KOPT-K1 (cell line): ENCODE data around the gene SERPING1.
A peak's percentile ranks its signal among the peaks of the same experiment; 100 is the strongest.

Experiments used
- H3K27ac ChIP-seq: fragments of 200-600 bp; sonication (generic); 2 replicates; pipeline ENCODE4 v1.5.1; 2016; ENCODE audit warnings: antibody characterized with exemption, mild to moderate bottlenecking, low read depth, low read length; ENCODE audit not compliant: poor library complexity, severe bottlenecking
- H3K36me3 ChIP-seq: fragments of 200-600 bp; sonication (generic); 2 replicates; pipeline ENCODE4 v1.5.1; 2017; ENCODE audit warnings: antibody characterized with exemption, mild to moderate bottlenecking, low read length, moderate library complexity; ENCODE audit not compliant: insufficient read depth
- H3K9me3 ChIP-seq: fragments of 200-600 bp; sonication (generic); 2 replicates; pipeline ENCODE4 v1.5.1; 2017; ENCODE audit warnings: antibody characterized with exemption, low read length, mild to moderate bottlenecking; ENCODE audit not compliant: insufficient read depth, poor library complexity, severe bottlenecking

Gene SERPING1

GRCh38 chr11:57616595-57616994 is 19.1 kb downstream of the SERPING1 start:
- Histone ChIP-seq H3K36me3 (no peaks in the 10 kb centered on the region), H3K27ac (no peak overlapping the region), H3K9me3 (peaks cover 14% of the 10 kb centered on the region)

GRCh38 chr11:57618438-57618837 is 21.0 kb downstream of the SERPING1 start:
- H3K36me3 ChIP-seq = no peaks in the 10 kb centered on the region
- H3K9me3 ChIP-seq = peaks cover 14% of the 10 kb centered on the region
- H3K27ac ChIP-seq = no peak overlapping the region

GRCh38 chr11:57619331-57619730 is 21.8 kb downstream of the SERPING1 start:
- H3K27ac ChIP-seq = no peak overlapping the region
- no peaks in the 10 kb centered on the region for H3K36me3 ChIP-seq
- H3K9me3 ChIP-seq = peaks cover 14% of the 10 kb centered on the region

GRCh38 chr11:57620467-57620866 is 23.0 kb downstream of the SERPING1 start:
- peaks cover 14% of the 10 kb centered on the region for H3K9me3 ChIP-seq
- H3K27ac ChIP-seq = no peak overlapping the region
- no peaks in the 10 kb centered on the region for H3K36me3 ChIP-seq

GRCh38 chr11:57622263-57622662 is 24.8 kb downstream of the SERPING1 start:
- no peaks in the 10 kb centered on the region for H3K36me3 ChIP-seq
- H3K9me3 ChIP-seq = peaks cover 14% of the 10 kb centered on the region
- H3K27ac ChIP-seq = no peak overlapping the region

- no peak overlapping the region for H3K27ac ChIP-seq
- no peaks in the 10 kb centered on the region for H3K36me3 ChIP-seq
- H3K9me3 ChIP-seq = peaks cover 6% of the 10 kb centered on the region
Observed at GRCh38 chr11:57624864-57625263, 27.4 kb downstream of the SERPING1 start.

GRCh38 chr11:57626895-57627294 is 29.4 kb downstream of the SERPING1 start:
- H3K36me3 ChIP-seq = no peaks in the 10 kb centered on the region
- H3K27ac ChIP-seq = no peak overlapping the region
- H3K9me3 ChIP-seq = no peaks in the 10 kb centered on the region

GRCh38 chr11:57630171-57630570 is 32.7 kb downstream of the SERPING1 start:
- no peak overlapping the region for H3K27ac ChIP-seq
- no peaks in the 10 kb centered on the region for H3K36me3 ChIP-seq
- H3K9me3 ChIP-seq = no peaks in the 10 kb centered on the region

- Histone ChIP-seq H3K36me3 (no peaks in the 10 kb centered on the region), H3K9me3 (no peaks in the 10 kb centered on the region), H3K27ac (no peak overlapping the region)
Observed at GRCh38 chr11:57632116-57632515, 34.6 kb downstream of the SERPING1 start.

- Histone ChIP-seq H3K36me3 (no peaks in the 10 kb centered on the region), H3K27ac (no peak overlapping the region), H3K9me3 (no peaks in the 10 kb centered on the region)
Observed at GRCh38 chr11:57633394-57634070, 36.0 kb downstream of the SERPING1 start.

GRCh38 chr11:57634311-57634710 is 36.8 kb downstream of the SERPING1 start:
- H3K9me3 ChIP-seq = no peaks in the 10 kb centered on the region

GRCh38 chr11:57635246-57635645 is 37.8 kb downstream of the SERPING1 start:
- Histone ChIP-seq H3K9me3 (no peaks in the 10 kb centered on the region), H3K27ac (no peak overlapping the region), H3K36me3 (no peaks in the 10 kb centered on the region)

More at GRCh38 chr11:57634311-57634710, 36.8 kb downstream of the SERPING1 start:
- H3K27ac ChIP-seq = no peak overlapping the region
- H3K36me3 ChIP-seq = no peaks in the 10 kb centered on the region

GRCh38 chr11:57637626-57638004 is 40.1 kb downstream of the SERPING1 start:
- Histone ChIP-seq H3K36me3 (no peaks in the 10 kb centered on the region), H3K9me3 (no peaks in the 10 kb centered on the region), H3K27ac (peak overlapping the region; percentile 100)

GRCh38 chr11:57638005-57638781 is 40.7 kb downstream of the SERPING1 start:
- H3K27ac ChIP-seq = peak overlapping the region; percentile 100
- H3K36me3 ChIP-seq = no peaks in the 10 kb centered on the region
- no peaks in the 10 kb centered on the region for H3K9me3 ChIP-seq

GRCh38 chr11:57638811-57639320 is 41.4 kb downstream of the SERPING1 start:
- H3K27ac ChIP-seq = peak overlapping the region; percentile 100

More at GRCh38 chr11:57638811-57639320, 41.4 kb downstream of the SERPING1 start:
- H3K9me3 ChIP-seq = no peaks in the 10 kb centered on the region
- no peaks in the 10 kb centered on the region for H3K36me3 ChIP-seq
